ENCODE data around the gene EGFR.

The EGFR gene

DNA sequence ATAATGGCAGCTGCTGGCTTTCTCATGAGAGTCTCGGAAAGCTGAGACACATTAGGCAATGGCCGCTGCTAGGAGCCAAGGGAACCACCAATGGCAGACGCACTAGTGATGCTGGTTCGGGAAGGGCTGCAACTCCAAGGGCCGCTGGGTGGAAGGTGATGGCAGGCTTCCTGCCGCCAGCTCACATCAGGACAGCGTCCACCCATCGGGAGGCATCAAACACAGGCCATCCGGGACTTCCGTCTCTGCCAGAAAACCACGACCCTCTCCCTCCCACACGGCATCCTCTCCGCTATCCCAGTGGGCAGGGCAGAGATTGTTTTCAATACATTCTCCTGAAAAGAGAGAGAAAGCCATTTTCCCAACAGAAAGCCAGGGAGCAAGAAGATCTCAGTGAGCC, 27.5 kb upstream of the EGFR start:
- ChIA-PET POLR2A (no interaction called here), CTCF (interaction anchor here (1.2 to 3.3 kb wide), 2 partner anchors 13 to 264 kb away, joined by 3 to 14 read pairs; no protein-coding TSS in a partner anchor)
- DNase-seq (ENCODE audit: low read depth, low spot score) = no peak
- H3K4me3 ChIP-seq (ENCODE audit: low read depth, low read length) = no peak overlapping the region
- TF ChIP-seq, protein P1, sequence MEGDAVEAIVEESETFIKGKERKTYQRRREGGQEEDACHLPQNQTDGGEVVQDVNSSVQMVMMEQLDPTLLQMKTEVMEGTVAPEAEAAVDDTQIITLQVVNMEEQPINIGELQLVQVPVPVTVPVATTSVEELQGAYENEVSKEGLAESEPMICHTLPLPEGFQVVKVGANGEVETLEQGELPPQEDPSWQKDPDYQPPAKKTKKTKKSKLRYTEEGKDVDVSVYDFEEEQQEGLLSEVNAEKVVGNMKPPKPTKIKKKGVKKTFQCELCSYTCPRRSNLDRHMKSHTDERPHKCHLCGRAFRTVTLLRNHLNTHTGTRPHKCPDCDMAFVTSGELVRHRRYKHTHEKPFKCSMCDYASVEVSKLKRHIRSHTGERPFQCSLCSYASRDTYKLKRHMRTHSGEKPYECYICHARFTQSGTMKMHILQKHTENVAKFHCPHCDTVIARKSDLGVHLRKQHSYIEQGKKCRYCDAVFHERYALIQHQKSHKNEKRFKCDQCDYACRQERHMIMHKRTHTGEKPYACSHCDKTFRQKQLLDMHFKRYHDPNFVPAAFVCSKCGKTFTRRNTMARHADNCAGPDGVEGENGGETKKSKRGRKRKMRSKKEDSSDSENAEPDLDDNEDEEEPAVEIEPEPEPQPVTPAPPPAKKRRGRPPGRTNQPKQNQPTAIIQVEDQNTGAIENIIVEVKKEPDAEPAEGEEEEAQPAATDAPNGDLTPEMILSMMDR (IDR thresholded peaks at IDR 0.05; ENCODE audit: insufficient read depth, low read length, missing control alignments) = no peak

DNA sequence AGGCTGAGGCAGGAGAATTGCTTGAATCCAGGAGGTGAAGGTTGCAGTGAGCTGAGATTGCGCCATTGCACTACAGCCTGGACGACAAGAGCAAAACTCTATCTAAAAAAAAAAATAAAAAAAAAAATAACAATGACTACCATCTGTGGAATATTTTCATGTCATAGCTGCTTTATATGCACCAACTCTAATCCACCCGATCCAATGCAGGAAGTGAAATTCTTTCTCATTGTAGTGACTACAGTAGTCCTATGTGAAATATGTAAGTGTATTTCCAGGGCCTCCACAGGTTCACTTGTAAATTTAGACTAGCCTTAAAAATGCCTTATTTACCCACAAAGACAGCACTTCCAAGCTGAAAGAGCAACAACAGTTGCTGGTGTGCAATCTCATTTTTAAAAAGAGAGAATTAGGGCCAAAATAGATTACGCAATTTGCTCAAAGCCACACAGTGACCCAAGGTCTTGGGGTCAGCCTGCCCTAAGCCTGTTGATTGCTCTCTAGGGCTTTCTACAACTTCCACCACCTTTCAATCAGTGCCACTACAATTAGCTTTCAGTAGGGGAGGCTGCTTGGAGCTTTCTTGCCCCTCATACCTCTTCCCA, 25.8 kb upstream of the EGFR start:
- ChIA-PET POLR2A (no interaction called here), CTCF (interaction anchor here (0.8 to 3.3 kb wide), 3 partner anchors 8 to 262 kb away, joined by 3 to 14 read pairs (median 4); no protein-coding TSS in a partner anchor)
- no peak for DNase-seq (ENCODE audit: low read depth, low spot score)
- H3K4me3 ChIP-seq (ENCODE audit: low read depth, low read length) = no peak overlapping the region
- TF ChIP-seq, protein P1 (IDR thresholded peaks at IDR 0.05; ENCODE audit: insufficient read depth, low read length, missing control alignments) = no peak

DNA sequence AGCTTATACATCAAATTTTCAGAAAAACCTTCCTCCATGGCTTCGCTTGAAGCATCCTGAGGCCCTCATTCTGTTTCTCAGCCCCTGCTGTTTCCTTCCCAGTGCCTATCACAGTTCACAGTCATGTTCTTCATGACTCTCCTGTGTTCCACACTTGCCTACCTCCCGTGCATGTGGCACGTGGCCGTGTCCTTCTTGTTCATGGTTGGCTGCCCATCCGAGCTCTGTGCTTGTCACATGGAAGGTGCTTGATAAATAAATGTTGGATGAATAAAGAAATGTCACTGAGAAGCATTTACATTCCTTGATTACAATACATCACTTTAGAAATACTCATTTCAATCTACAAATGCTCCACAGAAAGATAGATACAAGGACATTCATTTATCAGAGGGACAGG, 23.7 kb upstream of the EGFR start:
- TF ChIP-seq, protein P1 (IDR thresholded peaks at IDR 0.05; ENCODE audit: insufficient read depth, low read length, missing control alignments) = no peak
- CTCF ChIA-PET = interaction anchor here (1.2 to 1.6 kb wide), 2 partner anchors 221 to 260 kb away, joined by 3 to 8 read pairs; no protein-coding TSS in a partner anchor
- no peak overlapping the region for H3K4me3 ChIP-seq (ENCODE audit: low read depth, low read length)
- no peak for DNase-seq (ENCODE audit: low read depth, low spot score)
- POLR2A ChIA-PET = interaction anchor here (0.7 to 1.9 kb wide), 2 partner anchors 10 to 24 kb away, joined by 3 to 5 read pairs; partner anchors contain the start of gene EGFR

DNA sequence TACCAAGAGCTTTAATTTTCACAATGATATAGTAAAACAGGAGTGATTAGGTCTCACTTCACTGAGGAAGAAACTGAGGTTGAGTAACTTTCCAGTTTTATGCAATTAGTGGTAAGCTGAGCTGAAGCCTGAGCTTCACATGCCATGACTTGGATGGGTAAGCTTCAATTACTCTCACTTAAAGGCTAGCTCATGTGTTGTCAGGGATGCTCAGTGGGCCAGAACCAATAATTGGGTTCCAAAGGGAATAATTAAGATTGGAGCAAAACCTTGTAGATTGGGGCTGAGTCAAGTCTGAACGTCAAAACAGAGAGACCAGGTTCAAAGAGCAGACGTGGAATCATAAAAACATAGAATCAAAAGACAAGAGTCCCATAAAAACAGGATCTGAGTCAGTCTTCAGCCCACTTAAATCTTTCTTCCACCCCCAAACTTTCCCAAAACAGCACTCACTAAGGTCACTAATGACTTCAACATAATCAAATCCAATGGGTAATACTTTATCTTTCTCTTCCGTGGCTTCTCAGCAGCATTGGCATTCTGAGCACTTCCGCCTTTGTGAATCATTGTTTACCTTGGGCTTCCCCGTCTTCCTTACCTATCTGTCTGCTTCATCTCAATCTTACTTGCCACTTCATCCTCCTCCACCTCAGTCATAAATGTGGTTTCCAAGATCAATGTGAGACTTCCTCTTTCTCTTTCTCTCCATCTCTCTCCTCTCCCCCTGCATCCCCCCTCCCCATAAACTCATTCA, 23.0 kb upstream of the EGFR start:
- TF ChIP-seq, protein P1 (IDR thresholded peaks at IDR 0.05; ENCODE audit: insufficient read depth, low read length, missing control alignments) = no peak
- POLR2A ChIA-PET = interaction anchor here (0.7 to 1.9 kb wide), 2 partner anchors 10 to 23 kb away, joined by 3 to 5 read pairs; partner anchors contain the start of gene EGFR
- CTCF ChIA-PET = interaction anchor here (1.6 to 2.0 kb wide), 3 partner anchors 207 to 260 kb away, joined by 6 to 8 read pairs (median 6); no protein-coding TSS in a partner anchor
- peak; percentile 33 for DNase-seq (ENCODE audit: low read depth, low spot score)
- H3K4me3 ChIP-seq (ENCODE audit: low read depth, low read length) = no peak overlapping the region

DNA sequence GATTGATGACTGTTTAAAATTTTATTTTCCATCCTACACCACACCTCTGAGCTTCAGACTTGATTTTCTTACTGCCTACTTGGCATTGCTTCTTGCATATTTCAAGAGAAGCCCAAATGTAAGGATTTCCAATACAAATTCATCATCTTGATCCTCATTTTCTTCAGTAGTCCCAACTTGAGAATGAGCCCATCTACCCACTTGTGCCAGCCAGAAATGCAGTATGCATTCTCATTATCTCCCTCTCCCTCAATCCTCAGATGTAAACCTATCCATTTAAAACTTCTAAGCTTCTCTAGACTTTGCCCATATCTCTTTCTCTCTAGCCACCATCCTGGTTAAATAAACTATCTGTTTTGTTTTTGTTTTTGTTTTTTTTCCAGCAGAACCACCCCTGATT, 22.4 kb upstream of the EGFR start:
- DNase-seq (ENCODE audit: low read depth, low spot score) = no peak
- ChIA-PET POLR2A (interaction anchor here (0.7 to 1.9 kb wide), 2 partner anchors 11 to 23 kb away, joined by 3 to 5 read pairs; partner anchors contain the start of gene EGFR), CTCF (interaction anchor here (1.6 to 2.0 kb wide), 3 partner anchors 9 to 259 kb away, joined by 4 to 6 read pairs (median 6); no protein-coding TSS in a partner anchor)
- no peak overlapping the region for H3K4me3 ChIP-seq (ENCODE audit: low read depth, low read length)
- TF ChIP-seq, protein P1 (IDR thresholded peaks at IDR 0.05; ENCODE audit: insufficient read depth, low read length, missing control alignments) = no peak

DNA sequence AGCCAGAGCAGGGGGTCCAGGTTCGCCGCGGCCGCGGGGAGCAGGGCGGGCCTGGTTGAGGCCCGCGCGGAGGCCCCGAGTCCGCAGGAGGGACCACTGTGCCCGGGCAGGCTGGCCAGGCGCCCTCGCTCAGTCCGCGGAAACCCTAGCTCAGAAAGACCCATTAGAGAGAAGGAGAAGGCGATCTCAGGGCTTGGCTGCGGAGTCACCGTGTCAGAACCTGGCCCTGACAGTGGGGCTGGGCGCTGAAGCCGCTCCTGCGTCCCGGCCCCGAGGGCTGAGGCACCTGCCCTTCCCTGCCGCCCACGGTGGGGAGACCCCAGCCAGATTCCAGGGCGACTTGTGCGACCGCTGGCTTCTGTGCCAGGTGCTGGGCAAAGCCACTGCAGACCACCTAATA, 14.2 kb upstream of the EGFR start:
- POLR2A ChIA-PET = no interaction called here
- CTCF ChIA-PET = interaction anchor here (0.6 to 1.8 kb wide), 4 partner anchors 15 to 250 kb away, joined by 3 to 6 read pairs (median 3); partner anchors contain the start of gene EGFR
- TF ChIP-seq, protein P1 (IDR thresholded peaks at IDR 0.05; ENCODE audit: insufficient read depth, low read length, missing control alignments) = no peak
- H3K4me3 ChIP-seq (ENCODE audit: low read depth, low read length) = no peak overlapping the region
- no peak for DNase-seq (ENCODE audit: low read depth, low spot score)
